ENCODE data around the gene NEB.
"Not testable (repeated sequence)": the region's sequence is repeated elsewhere in the genome, so short reads cannot be mapped to it uniquely, and the experiment has no call there.

Gene NEB

DNA sequence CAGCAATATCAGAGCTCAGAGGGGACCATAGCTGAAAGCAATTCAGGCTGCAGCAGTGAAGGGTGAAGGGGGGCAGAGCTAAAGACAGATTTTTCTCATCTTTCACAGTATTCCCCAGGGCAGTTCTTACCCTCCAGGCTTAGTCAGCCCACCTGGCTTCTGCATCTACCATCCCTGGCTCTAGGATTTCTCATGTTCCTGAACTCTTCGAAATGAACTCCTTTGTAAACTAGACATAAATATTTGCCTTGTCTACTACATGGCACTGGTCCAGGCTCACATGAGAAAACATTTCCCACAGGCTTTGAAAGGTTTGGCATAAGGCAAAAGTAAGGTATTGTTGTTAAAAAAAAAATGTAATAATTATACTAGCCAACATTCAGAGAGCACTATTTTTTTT lies 23.6 kb upstream of the NEB start:
- DNase-seq, result no peak

DNA sequence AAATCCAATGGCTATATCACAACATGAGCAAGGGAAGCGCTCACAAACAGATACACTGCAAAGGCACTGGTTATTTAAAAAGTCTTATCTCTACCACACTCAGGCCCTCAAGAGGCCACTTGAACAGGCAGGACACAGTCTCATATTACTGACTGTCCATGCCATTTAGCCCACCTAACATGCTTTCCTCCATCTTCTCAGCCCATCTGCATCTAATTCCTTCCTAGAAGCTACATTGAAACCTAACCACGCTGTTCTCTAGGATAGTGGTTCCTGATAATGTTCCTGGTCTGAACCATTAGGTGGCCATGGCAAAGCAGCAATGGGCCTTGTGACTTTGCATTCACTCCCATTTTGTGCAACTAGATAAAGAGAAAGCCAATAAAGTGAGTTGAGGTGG lies 22.5 kb upstream of the NEB start:
- no peak for DNase-seq

DNA sequence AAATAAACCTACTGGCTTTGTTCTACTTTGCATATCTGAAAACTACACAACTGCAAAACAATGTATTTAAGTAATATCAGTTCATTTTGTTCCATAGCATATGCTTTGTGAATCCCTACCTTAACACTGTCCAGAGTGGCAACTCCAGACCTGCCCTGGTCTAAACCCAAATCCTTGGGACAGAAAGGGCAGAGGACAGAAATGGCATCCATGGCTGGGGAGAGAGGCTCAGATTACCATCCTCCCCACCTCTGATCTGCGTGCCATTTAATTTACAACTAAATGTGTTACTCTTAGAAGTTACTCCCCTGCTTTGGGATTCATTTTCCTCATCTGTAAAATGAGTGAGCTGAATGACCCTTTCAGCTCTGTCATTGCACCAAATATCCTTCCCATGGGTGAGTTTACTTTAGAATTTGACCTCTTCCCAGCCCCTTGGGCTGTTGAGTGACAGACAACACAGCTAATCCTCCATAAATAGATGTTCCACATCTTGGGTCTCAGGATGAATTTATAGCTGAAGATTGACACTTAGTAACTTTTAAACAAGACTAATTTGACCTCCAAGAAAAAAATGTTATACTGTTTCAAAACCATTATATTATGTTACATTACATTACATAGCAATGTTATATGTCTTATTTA lies 20.1 kb upstream of the NEB start:
- DNase-seq, result no peak

DNA sequence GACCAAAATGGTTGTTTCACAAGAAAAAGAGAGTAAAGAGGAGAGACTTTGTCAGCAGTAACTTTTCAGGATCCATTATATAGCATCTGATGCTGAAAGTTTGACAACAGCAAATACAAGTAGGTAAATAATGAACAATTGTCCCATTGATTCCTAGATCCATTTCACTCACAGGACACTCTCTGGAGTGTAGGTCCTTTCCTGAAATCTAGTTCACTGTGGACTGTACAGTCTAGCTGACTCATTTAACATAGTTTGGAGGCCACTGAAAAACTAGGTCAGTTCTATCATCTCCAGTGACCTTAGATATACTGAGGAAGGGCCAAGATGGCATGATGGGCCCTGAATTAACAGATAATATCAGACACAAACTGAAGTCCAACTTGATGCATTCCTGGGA lies 19.3 kb upstream of the NEB start:
- no peak for DNase-seq

DNA sequence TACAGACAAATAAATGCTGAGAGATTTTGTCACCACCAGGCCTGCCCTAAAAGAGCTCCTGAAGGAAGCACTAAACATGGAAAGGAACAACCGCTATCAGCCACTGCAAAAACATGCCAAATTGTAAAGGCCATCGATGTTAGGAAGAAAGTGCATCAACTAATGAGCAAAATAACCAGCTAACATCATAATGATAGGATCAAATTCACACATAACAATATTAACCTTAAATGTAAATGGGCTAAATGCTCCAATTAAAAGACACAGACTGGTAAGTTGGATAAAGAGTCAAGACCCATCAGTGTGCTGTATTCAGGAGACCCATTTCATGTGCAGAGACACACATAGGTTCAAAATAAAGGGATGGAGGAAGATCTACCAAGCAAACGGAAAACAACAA lies 11.0 kb upstream of the NEB start:
- DNase-seq, result not testable (repeated sequence)

DNA sequence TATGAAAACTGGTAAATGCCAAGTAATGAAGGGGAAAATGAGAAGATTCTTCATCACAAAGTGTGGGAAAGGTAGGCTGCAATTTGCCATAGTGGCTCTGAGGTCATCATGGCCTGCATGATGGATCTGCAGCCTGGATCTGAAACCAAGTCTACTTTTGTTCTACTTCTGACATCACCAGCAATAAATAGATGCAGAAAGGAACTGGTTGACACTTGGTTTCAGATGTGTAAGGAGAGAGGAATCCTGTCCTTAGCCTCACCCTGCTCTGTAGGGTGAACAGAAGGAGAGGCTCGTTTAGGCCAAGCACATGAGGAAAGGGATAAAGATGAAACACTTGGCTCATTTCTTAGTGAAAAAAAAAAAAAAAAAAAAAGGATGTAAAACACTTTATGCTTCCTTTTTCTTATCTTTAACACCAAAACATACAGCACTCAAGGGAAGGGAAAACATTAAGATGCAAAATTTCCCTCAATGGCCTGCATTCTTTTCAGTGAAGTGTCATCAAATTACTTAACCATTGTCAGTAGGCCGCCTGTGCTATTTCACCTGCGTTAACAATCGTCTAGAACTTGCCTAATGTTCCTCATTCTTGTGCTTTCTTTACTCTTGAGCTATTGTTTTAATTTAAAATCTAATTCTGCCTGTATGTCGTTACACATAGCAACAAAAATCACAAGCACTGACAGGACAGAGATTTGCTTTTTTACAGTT lies 3.9 kb downstream of the NEB start:
- no peak for DNase-seq

DNA sequence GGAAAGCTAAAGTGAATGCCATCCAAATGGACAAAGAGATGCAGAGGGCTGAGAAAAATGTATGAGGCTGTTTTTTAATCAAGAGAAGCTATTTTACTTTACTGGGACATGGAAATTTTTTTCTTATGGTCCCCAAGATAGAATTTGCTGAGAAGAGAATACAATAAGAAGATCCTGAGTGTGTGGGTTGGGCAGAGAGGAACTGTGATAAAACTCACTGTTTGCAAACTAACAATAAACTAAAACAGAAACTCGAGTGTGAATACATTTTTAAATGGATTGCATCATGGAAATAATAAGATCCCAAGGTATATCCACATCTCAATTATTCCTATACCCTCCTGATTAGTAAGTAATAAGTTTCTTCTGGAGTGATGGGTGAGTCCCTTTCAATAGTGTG lies 4.4 kb downstream of the NEB start:
- no peak for DNase-seq

DNA sequence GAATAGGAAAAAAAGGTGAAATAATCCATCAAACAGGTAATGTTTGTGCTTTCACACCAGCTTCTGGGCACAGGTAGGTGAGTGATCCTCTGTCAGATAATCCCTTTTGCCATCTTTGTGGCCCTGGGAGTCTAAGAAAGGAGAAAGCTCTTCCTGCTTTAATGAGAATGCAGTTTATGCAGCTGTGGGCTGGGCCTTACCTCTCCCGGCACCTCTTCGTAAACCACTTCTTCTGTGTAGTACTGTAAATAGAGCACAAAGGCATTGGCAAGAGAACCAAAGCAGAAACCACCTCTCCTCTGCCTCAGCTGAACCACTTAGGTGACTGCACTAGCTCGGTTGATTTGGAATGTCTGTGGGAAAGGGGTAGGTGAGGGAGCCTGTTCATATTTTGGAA lies 4.9 kb downstream of the NEB start:
- DNase-seq, result no peak

DNA sequence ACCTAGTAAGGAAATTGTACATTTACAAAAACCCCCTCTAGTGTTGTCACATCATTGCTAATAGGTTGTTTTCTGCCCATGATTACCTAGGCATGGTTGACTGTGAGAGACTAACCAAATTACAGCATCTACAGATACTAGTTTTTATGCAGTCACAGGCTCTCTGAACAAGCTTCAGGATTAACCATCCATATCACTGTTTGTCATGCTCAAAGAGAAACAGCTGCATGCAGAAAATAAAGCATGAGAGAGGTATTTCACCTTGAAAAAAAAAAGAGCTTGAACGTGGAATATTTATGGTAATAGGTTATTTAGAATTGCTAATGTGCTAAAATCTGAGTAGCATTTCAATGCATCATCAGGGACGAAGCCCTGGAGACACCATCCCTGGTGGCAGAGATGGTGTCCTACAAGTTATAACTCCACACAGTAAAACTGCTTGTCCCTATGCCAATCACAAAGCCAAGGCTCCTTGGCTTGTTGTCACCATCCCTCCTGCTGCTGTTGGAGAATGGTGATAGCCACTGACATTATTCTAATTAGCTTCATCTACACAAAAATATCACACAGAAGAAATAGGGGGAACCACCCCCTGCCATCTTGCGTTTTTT lies 5.4 kb downstream of the NEB start:
- DNase-seq, result no peak

DNA sequence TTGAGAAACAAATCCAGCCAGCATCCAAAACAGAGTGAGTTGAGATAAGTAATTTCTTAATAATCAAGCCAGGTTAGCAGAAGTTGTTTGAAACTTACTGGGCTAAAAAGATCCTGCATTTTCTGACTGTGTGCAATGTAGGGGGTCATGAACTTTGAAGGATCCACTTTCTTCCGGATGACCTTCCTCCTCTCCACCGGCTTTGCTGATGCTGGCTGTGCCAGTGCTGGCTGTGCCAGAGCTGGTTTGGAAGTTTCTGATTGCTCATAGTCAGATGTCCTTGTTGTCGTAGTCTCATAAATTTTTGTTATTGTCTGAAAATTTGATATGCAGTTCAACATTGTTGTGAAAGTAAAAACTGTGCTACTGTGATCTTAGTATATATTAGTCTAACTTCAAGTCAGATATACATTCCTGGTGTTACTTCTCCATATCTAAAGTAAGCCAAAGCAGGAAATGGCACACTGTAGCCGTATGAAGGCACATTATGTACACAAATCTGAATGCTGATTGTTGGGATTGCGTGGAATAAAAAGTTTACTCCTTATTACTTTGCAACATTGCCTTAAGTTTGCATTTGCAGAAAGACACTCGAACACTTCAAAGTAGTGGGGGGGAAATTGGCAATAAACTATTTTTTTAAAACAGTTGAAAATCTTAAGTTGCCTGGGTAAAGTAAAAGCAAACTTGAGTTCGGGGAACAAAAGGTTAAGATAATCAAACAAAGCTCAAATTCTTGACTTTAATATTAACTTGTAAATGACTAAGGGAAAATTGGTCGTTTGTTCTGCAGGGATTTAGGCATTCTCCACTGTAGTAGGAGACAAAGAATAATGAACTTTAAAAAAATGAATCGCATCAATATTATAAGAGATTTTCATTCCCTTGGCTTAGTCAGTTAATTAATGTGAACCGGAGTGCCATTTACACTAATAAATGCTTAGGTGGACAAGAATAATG lies 6.4 kb downstream of the NEB start:
- no peak for DNase-seq

DNA sequence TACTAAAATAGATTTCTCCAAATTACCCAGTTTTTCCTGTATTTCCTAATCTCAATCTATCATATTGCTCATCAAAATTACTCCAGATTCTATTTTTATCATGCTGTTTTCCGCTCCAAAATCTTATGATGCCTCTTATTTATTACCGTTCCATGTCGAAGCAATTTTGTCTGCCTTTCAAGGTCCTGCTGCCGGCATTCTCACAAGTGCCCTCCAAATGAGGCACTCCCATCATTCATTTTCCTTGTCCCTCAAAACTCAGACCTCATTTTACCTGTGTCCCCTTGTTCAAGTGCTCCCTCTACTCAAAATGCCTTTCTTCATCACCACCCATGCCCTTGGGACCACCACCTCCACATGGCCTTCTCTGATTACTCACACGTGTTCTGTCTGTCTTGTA lies 13.1 kb downstream of the NEB start:
- DNase-seq, result no peak

DNA sequence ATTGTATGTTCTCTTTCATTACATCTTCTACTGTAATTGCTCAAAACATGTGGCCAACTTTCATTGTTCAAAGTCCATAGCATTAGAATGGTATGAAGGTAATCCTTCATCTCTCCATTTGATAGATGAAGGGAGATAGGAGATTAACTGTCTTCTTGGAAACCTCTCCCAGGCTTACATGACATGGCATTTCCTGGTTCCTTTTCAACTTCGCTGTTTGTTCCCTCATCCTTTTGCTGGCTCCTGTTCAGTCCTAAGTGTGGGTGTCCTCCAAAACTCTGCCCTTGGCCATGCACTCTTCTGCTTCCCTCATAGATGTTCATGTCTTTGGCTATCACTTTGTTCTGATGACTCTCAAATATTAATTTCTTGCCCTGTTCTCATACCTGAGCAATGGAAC lies 13.8 kb downstream of the NEB start:
- DNase-seq, result no peak

DNA sequence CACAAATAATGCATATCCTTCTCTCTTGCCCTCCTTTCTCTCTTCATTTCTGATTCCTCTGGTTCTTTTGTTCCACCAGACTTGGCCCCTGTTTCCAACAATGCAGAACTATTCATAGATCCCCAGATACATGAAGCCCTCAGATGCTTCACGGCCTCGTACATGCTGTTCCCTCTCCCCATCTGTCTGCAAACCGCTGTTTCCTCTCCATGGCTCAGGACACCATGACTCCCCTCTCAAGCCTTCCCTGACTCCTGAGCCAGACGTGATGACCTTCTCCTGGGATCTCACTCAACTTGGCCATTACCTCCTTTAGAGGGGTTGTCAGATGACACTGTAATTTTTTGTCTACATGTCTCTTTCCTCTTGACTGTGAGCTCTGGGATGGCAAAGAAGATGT lies 15.5 kb downstream of the NEB start:
- no peak for DNase-seq

DNA sequence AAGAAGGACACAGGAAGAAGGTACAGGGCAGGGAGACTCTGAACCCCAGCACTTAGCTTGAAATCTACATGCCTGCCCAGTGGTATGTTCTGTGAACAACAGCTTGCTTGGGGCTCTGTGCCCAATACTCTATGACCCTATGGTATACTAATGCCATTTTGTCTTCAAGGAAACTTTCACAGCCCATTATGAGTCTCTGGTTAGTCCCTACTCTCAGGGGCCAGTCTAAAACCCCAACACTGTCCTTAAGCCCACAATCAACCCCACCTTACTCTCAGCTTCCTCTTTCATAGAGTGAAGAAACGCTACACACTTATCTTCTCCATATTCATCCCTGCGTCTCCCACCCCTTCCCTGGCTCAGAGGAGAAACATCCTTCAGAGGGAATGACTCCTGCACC lies 16.0 kb downstream of the NEB start:
- no peak for DNase-seq

DNA sequence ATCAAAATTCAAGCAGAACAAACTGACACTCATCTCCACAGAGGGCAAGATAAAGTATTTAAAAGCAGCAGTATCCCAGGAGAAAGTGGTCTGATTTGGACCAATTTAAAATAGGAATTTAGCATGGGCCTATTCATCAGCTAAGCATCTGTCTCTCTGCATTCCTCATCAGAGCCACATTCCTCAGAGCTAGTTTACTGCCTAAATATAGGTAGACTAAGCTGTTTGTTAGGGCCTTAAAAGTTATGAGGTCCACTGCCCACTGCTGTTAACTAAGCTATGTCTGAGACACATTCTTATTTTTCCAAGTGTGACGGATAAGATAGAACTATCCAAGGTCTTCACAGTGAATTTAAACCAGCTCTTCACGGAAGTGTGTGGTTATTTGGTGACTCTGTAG lies 17.6 kb downstream of the NEB start:
- no peak for DNase-seq

DNA sequence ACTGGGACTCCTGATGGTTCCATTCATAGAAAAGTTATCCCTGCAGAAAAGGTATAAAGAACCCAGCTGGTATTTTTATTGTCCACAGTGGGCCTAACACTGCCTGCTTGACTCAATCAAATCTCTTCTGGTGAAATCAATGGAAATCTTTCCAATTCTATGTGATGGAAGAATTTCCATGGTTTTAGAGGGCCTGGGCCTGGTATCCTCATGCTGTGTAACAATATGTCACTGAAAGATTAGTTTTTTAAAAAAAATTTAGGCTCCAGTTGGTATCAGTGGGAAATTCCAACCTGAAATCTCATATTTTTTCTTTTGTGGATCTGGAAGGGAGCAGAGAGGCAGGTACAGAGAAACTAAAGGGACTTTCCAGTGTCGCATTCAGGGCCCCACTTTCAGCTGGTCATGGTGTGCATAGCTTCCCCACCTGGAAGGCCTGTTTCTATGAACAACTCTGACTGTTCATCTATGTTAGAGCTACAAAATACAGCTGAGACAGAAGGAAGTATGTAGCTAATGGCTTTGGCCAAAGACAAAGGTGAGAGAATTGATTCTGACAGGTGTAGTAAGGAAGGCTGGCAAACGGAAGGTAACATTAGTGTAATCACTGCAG lies 20.9 kb downstream of the NEB start:
- DNase-seq, result no peak

DNA sequence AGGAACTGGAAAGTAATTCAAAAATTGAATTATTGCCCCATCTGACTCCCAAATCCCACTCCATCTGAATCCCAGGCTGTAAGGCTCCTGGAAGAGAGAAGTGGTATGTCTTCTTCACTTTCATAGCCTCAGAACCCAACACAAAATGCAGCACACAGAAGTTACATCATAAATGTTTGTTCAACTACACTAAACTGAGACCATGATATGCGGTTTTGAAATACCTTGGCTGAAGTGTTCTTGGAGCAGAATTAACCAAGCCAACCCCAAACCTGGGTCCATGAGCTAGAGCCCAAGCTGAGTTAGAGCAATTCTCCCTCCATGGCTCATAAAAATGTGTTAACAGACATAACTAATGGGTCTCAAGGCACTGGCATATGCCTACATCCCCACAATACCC lies 23.3 kb downstream of the NEB start:
- DNase-seq, result no peak

DNA sequence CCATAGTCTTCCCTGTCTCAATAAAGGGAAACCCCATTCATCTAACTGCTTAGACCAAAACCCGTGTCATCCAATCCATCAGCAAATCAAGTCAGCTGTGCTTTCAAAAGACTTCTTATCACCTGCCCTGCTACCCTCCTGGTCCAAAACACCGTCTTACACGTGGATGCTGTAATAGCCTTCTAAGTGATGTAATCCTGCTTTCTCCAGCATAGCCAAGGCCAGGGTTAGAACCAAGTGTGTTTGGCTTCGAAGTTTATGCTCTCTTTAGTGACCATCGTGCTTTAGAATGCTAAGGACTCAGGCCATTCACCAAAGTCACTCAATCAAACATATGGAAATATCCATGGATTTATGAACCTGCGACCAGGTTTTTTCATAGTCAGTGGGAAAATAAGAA lies 25.5 kb downstream of the NEB start:
- no peak for DNase-seq

DNA sequence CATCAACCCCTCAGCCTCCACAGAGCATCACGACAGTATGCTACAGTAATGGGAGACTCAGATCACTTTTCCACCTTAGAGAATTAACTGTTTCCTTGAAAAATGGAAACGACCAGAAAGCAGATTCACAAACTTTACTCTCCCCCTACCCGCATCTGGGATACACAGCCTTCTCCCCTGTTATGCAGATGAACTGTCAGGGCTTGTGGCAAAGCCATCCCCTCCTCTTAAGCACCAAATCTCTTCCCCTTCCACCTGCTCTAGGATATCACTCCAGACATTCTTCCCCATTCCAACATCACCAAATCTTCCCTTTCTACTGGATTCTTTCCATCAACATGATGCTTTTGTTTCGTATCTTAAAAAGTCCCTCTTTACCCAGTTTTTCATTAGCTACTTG lies 26.4 kb downstream of the NEB start:
- DNase-seq, result no peak

DNA sequence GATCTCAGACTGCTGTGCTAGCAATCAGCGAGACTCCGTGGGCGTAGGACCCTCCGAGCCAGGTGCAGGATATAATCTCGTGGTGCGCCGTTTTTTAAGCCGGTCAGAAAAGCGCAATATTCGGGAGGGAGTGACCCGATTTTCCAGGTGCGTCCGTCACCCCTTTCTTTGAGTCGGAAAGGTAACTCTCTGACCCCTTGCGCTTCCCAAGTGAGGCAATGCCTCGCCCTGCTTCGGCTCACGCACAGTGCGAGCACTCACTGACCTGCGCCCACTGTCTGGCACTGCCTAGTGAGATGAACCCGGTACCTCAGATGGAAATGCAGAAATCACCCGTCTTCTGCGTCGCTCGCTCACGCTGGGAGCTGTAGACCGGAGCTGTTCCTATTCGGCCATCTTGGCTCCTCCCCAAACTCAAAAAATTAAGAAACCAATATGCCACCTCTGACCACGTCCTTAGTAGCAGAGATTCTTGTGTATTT lies 29.8 kb downstream of the NEB start:
- not testable (repeated sequence) for DNase-seq

DNA sequence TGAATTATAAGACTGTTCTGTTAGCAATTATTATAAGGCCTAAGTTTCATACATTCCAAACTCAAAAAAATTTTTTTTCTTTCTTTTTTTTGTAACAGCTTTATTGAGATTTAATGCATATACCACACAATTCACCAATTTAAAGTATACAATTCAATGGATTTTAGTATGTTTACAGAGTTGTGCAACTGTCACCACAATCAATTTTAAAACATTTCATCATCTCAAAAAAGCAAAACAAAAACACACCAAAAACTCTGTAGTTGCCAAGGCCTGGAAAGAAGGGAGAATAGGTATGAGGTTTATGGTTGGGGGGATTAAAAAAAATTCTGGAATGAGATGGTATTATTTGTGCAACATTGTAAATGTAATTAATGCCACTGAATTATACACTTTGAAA lies 36.1 kb downstream of the NEB start:
- DNase-seq, result not testable (repeated sequence)

DNA sequence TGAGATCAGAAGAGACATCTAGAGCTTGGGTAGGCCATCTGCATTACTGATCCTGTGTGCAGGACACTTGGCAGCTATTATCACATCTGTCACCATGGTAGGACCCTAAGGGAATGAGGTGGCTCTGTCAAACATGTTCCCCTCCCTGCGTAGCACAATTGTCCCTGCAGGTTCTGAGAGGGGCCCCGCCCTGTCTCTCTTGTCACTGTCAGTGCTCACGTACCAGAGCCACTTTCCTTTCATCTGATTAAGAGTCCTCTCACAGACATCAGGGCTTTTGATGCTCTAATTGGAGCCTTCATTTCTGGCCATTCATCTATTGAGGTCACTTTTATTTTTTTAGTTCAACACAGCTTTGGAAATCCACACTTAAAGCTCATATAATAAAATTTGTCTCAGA lies 38.5 kb downstream of the NEB start:
- no peak for DNase-seq

DNA sequence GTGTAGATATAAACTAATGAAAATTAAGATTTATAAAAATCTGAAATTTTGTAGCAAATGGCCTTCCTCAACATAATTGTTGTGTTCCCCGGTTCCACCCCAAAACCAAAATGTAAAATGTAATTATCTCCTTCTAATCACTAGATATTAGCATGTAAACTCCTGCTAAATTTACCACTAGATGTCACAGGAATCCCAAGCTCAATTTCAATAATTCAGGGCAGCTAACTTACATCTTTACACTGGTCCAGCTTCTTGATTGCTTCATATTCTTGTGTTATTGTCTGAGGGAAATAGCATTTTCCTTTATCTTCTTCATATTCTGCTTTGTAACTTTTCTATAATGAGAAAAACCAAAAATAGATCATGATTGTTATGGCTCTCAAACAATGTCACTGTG lies 42.6 kb downstream of the NEB start:
- no peak for DNase-seq
